ENCODE measurements around the gene ANO6.
A peak's percentile ranks its signal among the peaks of the same experiment; 100 is the strongest.
"Not testable (repeated sequence)": the region's sequence is repeated elsewhere in the genome, so short reads cannot be mapped to it uniquely, and the experiment has no call there.

The ANO6 gene

GRCh38 chr12:45246236-45246635 lies 30.3 kb downstream of the ANO6 start:
- ATAC-seq, result no peak
- Mint-ChIP-seq H3K4me3 (no peak overlapping the region), H3K27ac (no peak overlapping the region), H3K4me1 (peaks cover 19% of the 10 kb centered on the region), H3K9me3 (no peaks in the 10 kb centered on the region), H3K36me3 (no peaks in the 10 kb centered on the region), H3K27me3 (no peaks in the 10 kb centered on the region)

DNA sequence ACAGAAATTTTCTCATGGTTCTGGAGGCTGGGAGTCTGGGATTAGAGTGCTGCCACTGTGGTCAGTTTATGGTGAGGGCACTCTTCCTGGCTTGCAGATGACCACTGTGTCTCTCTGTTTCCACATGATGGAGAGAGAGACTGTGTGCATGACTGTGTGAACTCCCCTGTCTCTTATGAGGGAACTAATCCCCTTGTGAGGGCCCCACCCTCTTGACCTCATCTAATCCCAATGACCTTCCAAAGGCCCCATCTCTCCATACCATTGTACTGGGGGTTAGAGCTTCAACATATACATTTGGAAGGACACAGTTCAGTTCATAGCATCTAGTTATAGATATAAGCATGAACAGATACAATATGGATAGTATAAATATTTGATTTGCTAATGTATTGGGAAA lies 31.7 kb downstream of the ANO6 start:
- no peaks in the 10 kb centered on the region for H3K36me3 Mint-ChIP-seq
- H3K27ac Mint-ChIP-seq, result no peak overlapping the region
- no peak overlapping the region for H3K4me3 Mint-ChIP-seq
- ATAC-seq, result no peak
- H3K9me3 Mint-ChIP-seq, result no peaks in the 10 kb centered on the region
- no peaks in the 10 kb centered on the region for H3K27me3 Mint-ChIP-seq
- H3K4me1 Mint-ChIP-seq, result peaks cover 16% of the 10 kb centered on the region

DNA sequence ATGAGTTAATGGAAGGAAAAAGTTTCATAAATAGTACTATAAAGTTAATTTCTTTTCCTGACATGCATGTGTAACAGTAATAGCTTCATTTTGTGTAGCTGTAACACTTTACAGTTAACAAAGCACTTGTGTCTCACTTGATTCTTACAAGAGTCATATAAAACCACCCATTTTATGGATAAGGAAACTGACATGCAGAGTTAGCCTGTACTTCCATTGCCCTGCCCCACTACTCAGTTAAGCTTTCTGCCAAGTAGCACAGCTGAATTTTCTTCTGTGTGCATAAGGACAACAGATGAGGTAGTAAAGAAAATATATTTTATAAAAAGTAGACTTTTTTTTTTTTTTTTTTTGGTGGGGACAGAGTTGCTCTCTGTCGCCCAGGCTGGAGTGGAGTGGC lies 32.2 kb downstream of the ANO6 start:
- H3K36me3 Mint-ChIP-seq, result no peaks in the 10 kb centered on the region
- no peak overlapping the region for H3K27ac Mint-ChIP-seq
- no peak overlapping the region for H3K4me3 Mint-ChIP-seq
- H3K4me1 Mint-ChIP-seq, result peaks cover 16% of the 10 kb centered on the region
- no peaks in the 10 kb centered on the region for H3K9me3 Mint-ChIP-seq
- no peak for ATAC-seq
- no peaks in the 10 kb centered on the region for H3K27me3 Mint-ChIP-seq

- H3K4me1 Mint-ChIP-seq, result peaks cover 10% of the 10 kb centered on the region
- H3K36me3 Mint-ChIP-seq, result peaks cover 8% of the 10 kb centered on the region
- ATAC-seq, result no peak
- H3K4me3 Mint-ChIP-seq, result no peak overlapping the region
- no peaks in the 10 kb centered on the region for H3K27me3 Mint-ChIP-seq
- no peak overlapping the region for H3K27ac Mint-ChIP-seq
- no peaks in the 10 kb centered on the region for H3K9me3 Mint-ChIP-seq
Measured at GRCh38 chr12:45254254-45254653, 38.4 kb downstream of the ANO6 start.

- no peaks in the 10 kb centered on the region for H3K9me3 Mint-ChIP-seq
- peaks cover 10% of the 10 kb centered on the region for H3K4me1 Mint-ChIP-seq
- ATAC-seq, result no peak
- peaks cover 10% of the 10 kb centered on the region for H3K36me3 Mint-ChIP-seq
- no peak overlapping the region for H3K27ac Mint-ChIP-seq
- H3K27me3 Mint-ChIP-seq, result no peaks in the 10 kb centered on the region
- H3K4me3 Mint-ChIP-seq, result no peak overlapping the region
Measured at GRCh38 chr12:45256721-45257120, 40.8 kb downstream of the ANO6 start.

DNA sequence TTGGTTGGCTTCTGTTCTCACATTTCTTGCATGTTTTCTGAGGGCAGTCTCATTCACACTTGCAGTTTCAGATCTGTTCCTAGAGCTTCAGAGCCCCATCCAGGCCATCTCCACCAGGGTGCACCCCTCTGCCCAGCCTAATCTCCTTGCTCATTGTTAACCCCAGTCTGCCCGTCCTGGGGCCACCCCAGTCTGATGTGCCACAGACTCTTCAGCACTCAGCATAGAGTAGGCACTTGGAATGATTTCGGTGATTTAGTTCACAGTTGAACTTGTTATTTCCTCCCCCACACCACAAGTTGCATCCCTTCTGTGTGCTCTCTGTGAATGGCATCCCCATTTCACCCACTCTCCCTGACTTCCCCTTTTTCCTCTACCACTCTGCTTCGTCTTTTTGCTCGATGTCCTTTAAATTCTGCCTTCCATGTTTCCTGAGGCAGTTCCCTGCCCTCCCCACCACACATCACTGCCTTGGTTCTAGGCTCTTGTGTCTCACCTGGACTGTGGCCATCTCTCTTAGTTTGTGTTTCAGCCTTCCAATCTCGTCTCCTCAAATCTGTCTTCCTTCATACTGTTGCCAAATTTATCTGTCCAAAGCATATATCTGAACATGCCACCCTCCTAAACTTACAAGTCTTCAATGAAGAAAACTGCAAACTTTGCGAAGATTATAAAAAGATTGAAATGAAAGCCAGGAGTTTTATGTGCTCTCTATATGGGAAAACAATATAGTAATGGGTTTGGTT lies 41.5 kb downstream of the ANO6 start:
- Mint-ChIP-seq H3K9me3 (no peaks in the 10 kb centered on the region), H3K27me3 (no peaks in the 10 kb centered on the region), H3K4me1 (peaks cover 10% of the 10 kb centered on the region), H3K36me3 (peaks cover 10% of the 10 kb centered on the region), H3K27ac (no peak overlapping the region), H3K4me3 (no peak overlapping the region)
- ATAC-seq, result peak; percentile 36

DNA sequence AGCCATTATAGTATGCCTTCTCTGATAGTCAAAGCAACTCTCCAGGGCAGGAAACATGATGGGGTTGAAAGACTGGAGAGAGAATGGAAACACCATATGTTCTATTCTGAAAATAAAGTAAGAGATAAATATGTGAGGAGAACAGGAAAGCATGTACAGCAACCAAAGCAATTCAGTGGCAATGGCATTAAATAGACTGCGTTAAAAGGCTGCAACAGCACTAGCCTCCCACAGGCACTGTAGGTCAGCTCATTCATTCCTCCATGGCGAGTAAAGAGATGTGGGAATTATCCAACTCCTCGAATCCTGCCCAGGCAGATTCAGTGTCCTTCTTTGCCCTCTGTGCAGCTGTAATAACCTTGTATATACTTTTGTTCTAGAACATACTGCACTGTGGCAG lies 43.8 kb downstream of the ANO6 start:
- peaks cover 15% of the 10 kb centered on the region for H3K36me3 Mint-ChIP-seq
- H3K4me3 Mint-ChIP-seq, result no peak overlapping the region
- no peak for ATAC-seq
- no peaks in the 10 kb centered on the region for H3K9me3 Mint-ChIP-seq
- H3K27me3 Mint-ChIP-seq, result no peaks in the 10 kb centered on the region
- peaks cover 10% of the 10 kb centered on the region for H3K4me1 Mint-ChIP-seq
- H3K27ac Mint-ChIP-seq, result no peak overlapping the region

DNA sequence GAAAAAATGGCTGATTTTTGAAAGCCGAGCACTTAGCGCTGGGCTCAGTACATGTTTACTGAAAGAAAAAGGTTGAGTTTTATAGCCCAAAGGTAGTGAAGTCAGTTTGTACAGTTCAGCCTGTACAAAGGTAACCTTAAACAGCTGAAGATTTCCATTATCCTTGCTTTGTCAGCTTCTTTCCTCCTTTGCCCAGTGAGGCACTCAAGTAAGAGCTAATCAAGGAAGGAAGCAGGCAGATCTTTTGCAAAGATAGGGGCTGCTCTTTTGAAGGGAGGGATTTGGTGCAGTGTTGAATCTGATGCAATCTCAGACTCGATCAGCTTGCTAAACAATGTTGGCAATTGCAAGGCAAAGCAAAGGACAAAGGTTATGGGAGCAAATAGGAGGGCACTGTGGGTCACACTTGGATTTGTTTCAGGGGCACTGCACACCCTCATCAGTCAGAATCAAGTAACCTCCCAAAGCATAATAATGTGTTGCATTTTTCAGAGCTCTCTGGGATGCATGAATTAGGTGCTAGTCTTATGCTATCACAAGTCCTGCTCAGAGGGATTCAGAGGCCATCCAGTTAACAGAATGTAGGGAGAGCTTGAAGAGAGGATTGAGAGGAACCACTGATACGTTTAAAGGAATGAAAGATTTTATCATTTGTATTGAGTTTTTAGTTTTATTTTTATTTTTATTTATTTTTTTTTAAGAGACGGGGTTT lies 44.4 kb downstream of the ANO6 start:
- Mint-ChIP-seq H3K4me1 (peaks cover 10% of the 10 kb centered on the region), H3K27ac (no peak overlapping the region), H3K27me3 (no peaks in the 10 kb centered on the region), H3K36me3 (peaks cover 15% of the 10 kb centered on the region), H3K9me3 (no peaks in the 10 kb centered on the region), H3K4me3 (no peak overlapping the region)
- no peak for ATAC-seq

GRCh38 chr12:45260854-45261253 lies 45.0 kb downstream of the ANO6 start:
- ATAC-seq, result no peak
- H3K4me1 Mint-ChIP-seq, result peaks cover 10% of the 10 kb centered on the region
- peaks cover 15% of the 10 kb centered on the region for H3K36me3 Mint-ChIP-seq
- H3K4me3 Mint-ChIP-seq, result no peak overlapping the region
- no peaks in the 10 kb centered on the region for H3K27me3 Mint-ChIP-seq
- H3K27ac Mint-ChIP-seq, result no peak overlapping the region
- no peaks in the 10 kb centered on the region for H3K9me3 Mint-ChIP-seq

- H3K4me3 Mint-ChIP-seq, H3K27ac Mint-ChIP-seq, H3K9me3 Mint-ChIP-seq, H3K4me1 Mint-ChIP-seq, ATAC-seq, H3K27me3 Mint-ChIP-seq: not testable (repeated sequence)
- H3K36me3 Mint-ChIP-seq, result peaks cover 15% of the 10 kb centered on the region
Measured at GRCh38 chr12:45262185-45262584, 46.3 kb downstream of the ANO6 start.

DNA sequence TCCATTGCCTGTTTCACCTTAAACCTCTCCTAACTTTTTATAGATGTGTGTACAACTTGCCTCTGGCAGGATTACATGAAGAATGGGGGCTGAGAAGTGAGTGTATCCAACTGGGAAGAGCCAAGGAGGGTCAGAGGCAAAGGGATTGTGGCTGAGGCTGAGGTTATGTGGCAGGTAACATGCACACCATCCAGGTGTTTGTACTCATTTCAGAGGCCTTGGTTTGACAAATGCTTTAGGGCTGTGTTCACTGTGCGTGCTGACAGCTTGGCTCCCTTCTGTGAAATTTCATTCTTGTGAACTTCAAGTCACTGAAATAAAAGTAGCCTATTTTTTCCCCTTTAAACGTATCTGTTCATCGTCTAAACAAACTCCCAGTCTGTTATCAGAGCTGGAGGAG lies 47.7 kb downstream of the ANO6 start:
- Mint-ChIP-seq H3K4me3 (no peak overlapping the region), H3K27me3 (no peaks in the 10 kb centered on the region), H3K4me1 (peaks cover under 1% of the 10 kb centered on the region), H3K27ac (no peak overlapping the region), H3K9me3 (no peaks in the 10 kb centered on the region), H3K36me3 (peaks cover 14% of the 10 kb centered on the region)
- ATAC-seq, result no peak

DNA sequence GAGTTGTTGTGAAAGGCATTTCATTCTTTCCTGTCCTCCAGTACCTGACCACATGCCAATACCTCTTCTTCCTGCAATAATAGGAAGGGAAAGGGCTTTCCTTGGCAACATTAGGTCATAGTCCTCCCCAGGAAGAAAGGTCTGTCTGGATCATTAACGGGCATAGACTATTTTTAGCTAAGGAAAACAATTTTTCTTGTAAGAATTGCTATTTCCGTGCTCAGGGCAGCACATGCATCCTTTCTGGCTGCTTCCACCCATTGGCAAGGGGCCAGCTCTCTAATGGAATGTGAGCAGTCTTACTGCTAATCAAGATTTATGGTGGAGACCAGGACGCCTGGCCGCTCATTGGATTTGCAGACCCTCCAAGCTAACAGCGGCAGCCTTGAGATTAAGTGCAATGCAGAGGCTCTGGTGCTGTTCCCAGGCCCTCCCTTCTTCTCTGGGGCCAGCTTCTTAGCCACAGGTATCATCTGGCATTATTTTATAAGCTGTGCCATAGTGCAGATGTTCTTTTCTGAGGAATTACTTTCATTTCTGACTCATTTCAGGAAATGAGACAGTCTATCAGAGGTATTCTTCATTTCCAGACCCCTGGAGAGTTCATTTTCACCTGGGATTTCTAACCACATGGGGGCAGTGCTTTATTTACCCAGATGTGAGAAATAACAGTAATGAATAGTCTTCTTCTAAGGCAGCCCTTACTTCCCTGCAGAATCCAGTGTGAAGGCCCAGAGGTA lies 52.9 kb downstream of the ANO6 start:
- Mint-ChIP-seq H3K9me3 (no peaks in the 10 kb centered on the region), H3K27me3 (no peaks in the 10 kb centered on the region), H3K36me3 (peaks cover 15% of the 10 kb centered on the region), H3K4me1 (peaks cover 9% of the 10 kb centered on the region), H3K27ac (no peak overlapping the region), H3K4me3 (no peak overlapping the region)
- no peak for ATAC-seq

GRCh38 chr12:45269412-45269751 lies 53.5 kb downstream of the ANO6 start:
- Mint-ChIP-seq H3K36me3 (peaks cover 10% of the 10 kb centered on the region), H3K4me1 (peaks cover 9% of the 10 kb centered on the region), H3K27me3 (no peaks in the 10 kb centered on the region), H3K4me3 (no peak overlapping the region), H3K27ac (no peak overlapping the region), H3K9me3 (no peaks in the 10 kb centered on the region)
- no peak for ATAC-seq

GRCh38 chr12:45270951-45271350 lies 55.1 kb downstream of the ANO6 start:
- ATAC-seq, result no peak
- no peak overlapping the region for H3K4me3 Mint-ChIP-seq
- peaks cover 9% of the 10 kb centered on the region for H3K4me1 Mint-ChIP-seq
- no peaks in the 10 kb centered on the region for H3K27me3 Mint-ChIP-seq
- no peak overlapping the region for H3K27ac Mint-ChIP-seq
- H3K36me3 Mint-ChIP-seq, result peaks cover 10% of the 10 kb centered on the region
- H3K9me3 Mint-ChIP-seq, result no peaks in the 10 kb centered on the region

- H3K27ac Mint-ChIP-seq, result no peak overlapping the region
- H3K4me1 Mint-ChIP-seq, result peaks cover 13% of the 10 kb centered on the region
- H3K27me3 Mint-ChIP-seq, result no peaks in the 10 kb centered on the region
- H3K4me3 Mint-ChIP-seq, result no peak overlapping the region
- no peak for ATAC-seq
- H3K9me3 Mint-ChIP-seq, result no peaks in the 10 kb centered on the region
- H3K36me3 Mint-ChIP-seq, result peaks cover 16% of the 10 kb centered on the region
Measured at GRCh38 chr12:45273717-45274271, 57.9 kb downstream of the ANO6 start.

All from stimulated activated memory B cell treated with anti-CD40 and anti-IgM and Interleukin-4, amounts not matched to agents 10 μg/mL and 1 μg/mL and 100 μg/mL, for 72 hours (primary cell).